Measurements from ENCODE around the gene ANGPTL5. TPM values are rescaled to one million over a fixed set of nuclear protein-coding genes. Genes with fewer than 3 reads are reported as not detected.
"Not testable (repeated sequence)": the region's sequence is repeated elsewhere in the genome, so short reads cannot be mapped to it uniquely, and the experiment has no call there.

Gene ANGPTL5
- total RNA-seq, 1 donor from 2014 or later, result not detected

DNA sequence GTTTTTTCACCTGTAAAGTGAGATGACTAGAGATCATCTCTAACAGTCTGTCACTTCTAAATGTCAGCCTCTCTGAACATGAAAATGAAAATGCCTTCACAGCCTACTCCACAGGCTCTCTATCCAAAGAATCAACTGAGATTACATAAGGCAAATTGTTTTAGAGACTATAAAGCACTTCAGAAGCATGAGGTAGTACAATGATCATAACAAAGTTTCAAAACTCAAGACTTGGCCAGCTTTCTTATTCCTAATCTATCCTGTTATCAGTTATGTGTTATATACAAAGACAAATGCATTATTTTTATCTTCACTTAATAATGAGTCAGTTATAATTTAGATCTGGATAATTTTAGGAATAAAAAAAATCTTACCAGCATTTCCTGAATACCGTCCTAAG, 21.8 kb downstream of the ANGPTL5 start:
- intact Hi-C loops (cut with micrococcal nuclease), result no loop called here

DNA sequence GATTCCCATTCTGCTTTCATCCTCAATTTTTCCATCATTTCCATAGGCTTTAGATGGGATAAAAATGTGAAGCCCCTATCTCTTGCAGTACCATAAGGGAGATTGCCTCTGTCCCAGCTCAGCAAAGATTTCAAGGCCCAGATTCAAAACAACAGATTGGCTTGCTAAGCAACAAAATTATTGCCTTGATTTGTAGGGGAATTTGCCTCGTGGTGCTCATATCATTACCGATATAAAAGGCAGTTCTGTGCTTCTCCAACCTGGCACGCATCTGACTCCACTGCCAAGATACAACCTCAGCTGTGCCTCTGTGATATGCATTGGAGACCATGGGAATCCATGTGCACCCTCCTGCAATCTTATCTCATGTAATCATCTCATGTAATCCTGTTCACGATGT, 26.6 kb downstream of the ANGPTL5 start:
- intact Hi-C loops (cut with micrococcal nuclease), result no loop called here

DNA sequence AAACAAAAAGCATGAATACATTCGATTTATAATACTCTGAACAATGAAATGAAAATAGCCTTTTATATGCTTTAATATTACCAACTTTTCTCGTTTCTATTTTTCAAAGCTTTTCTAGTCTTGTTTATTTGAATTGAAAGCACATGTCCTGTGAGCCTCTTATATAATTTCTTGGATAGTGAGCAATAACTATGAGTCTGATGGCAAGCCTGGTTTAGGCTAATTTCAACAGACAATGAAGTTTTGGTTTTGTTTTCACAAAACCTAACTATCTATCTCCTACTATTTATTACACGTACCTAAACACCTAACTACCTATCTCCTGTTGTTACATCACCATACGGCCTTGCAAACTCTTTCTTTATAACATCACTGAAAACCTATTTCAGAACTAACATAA, 30.7 kb downstream of the ANGPTL5 start:
- intact Hi-C loops (cut with micrococcal nuclease), result no loop called here

DNA sequence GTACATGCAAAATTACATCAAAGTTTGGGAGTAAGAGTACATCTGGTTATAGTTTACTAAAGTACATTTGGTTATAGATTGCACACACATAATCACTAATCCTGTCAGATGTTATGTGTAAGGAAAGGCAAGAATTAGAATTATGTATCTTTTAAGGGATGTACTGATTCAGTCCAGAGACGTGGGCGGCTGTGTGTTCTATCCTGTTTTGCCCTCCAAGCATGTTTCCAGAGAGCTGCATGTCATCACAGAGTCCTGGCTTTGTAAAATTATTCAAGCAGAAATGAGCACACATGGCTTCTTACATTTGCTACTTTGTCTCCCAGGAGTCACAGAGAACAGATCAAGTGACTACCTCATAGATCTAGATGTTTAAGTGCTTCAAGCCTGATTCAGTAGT, 34.7 kb downstream of the ANGPTL5 start:
- intact Hi-C loops (cut with micrococcal nuclease), result no loop called here

DNA sequence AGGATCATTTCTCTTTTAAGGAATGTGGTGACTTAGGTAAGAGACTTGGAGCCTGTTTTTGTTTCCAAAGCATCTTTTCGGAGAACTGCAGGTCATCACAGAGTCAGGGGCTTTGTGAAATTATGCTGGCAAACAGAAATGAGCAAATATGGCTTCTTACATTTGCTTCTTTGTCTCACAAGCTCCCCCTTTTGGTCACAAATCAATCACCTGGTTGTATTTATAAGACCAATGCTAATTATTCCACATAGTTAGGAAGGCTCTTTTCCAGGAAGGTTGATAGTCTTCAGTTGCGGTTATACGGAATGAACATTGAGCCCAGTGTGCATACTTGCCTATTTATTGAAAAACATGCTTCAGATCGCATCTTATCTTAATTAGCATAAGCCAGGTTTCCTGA, 36.1 kb downstream of the ANGPTL5 start:
- intact Hi-C loops (cut with micrococcal nuclease), result no loop called here

DNA sequence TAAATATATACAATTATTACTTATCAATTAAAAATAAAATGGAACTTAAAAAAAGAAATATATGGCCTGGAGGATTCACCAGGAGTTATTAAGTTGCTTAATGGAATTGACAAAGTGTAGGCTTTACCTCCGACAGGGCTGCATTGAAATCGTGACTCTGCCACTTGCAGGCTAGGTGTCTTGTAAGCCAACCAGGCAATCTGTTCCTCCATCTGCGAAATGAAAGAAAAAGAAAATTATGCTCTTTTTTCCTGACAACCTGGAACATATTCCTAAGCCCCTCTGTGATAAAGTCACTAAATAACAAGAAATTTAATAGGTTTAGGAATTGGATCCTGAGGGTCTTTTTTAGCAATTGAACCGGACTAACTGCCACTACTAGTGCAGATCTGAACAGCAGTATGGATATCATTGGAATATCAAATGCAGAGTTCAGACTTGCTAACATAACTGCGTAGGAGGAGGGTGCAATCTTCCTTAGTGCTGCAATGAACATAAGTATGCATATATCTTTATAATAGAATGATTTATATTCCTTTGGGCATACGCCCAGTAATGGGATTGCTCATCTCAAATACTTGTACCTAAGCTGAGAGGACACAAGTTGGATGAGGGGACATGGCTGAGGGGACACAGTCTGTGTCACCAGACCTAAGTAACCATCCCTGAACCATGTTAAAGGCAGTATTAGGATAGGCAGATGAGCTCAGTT, 44.0 kb downstream of the ANGPTL5 start:
- intact Hi-C loops (cut with micrococcal nuclease), result no loop called here

DNA sequence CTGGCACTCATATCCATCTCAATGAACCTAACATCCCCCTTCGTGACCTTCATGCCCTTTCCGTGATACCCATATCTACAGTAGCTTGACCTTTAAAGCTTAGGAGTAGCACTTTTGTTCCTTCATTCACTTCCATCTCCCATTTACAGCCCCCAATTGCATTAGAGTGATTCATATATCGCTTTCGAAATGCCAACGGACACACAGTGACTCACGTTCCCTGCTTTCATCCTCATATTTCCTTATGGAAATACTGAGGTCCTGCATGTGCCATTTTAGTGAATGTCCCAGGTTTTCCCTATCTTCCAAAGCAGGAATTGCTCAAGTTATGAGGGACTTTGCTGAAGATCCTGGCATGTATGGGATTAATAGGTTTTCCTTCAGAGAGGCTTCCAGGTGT, 45.8 kb downstream of the ANGPTL5 start:
- intact Hi-C loops (cut with micrococcal nuclease), result no loop called here

DNA sequence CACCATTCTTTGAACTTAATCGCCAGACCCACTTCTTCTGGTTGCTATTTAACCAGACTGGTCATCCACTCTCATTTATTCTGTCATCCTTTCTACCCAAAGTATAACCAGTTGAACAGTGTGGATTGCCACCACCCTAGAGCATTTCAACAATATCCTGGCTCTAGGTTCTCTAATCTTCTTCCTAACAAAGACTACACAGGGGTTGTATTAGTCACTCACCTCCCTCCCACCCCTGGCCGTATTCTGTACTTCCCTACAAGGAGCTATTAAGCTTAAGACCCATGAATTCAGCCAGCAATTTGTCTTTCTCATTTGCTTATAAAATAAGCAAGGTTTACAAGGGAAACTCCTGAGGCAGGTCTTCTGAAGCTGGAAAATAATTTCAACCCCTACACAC, 48.4 kb downstream of the ANGPTL5 start:
- intact Hi-C loops (cut with micrococcal nuclease), result no loop called here

DNA sequence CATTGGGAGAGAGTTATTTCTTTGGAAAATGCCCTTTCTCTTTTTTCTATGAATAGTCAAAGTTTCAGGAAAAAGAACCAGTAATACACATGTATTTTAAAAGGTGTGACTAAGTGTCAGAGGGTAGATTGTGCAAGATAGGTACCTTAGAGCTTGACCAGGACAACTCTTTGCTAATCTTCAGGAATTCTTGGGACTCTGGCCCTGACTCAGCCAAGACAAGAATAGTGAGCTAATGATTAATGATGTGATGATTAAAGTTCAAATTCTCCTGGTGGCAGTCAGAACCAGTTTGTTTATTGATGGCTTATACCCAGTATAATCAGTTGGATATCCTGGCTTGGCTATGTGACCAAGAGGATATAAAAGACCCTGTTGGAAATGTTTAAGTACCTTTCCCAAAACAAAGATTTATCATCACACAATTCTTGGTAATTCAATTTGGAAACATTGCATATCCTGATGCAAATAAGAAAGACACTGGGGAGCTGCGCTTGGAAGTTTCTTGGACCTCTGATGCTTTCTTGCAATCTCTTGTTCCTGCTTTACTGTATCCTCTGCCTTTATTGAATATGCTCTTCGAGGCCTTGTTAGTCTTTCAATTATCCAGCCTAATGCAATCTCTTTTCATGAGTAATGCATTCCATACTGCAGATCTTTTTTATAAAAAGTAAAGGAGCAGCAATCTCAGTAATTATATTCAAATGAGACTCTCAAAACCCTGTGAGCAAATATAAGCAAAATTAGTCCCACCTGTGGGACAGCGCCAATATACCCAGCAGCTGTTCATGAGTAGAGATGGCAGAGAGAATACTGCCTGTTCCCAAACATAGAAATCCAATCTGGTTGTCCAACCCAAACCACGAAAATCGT, 49.5 kb downstream of the ANGPTL5 start:
- intact Hi-C loops (cut with micrococcal nuclease), result no loop called here

DNA sequence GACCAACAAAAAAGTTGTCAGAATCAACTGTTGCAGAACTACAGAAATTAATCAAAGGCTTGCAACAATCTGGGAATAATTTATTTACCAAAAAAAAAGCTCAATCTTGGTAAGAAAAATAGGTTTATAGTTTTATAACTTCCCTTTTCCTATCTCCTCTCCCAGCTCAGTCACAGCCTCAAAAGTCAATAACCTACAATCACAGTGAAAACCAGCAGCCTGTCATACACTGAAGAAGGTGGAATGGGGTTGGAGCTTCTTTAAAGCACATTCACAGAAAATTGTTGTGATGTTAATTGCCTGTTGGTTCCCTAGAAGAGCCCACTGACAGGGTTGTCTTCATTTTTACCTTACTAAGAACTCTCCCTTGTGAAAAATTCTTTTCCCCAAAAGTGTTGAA, 52.2 kb downstream of the ANGPTL5 start:
- intact Hi-C loops (cut with micrococcal nuclease), result no loop called here

DNA sequence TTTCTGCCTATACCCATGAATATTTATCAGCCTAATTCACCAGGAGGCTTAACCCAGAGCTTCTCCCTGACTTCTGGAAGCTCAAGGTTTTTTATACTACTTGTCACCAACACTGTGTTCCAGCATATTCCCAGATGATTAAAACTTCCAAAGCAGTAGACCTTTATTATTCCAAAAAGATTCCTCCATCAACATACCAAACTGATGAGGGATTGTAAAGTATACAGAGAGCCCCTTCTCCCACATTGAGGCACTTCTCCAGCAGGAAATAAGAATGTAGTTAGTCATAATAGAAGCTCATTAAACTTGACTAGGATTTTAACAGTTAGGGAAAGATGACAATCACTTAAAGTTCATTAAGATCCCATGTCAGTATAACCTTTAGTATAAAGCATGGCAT, 53.0 kb downstream of the ANGPTL5 start:
- intact Hi-C loops (cut with micrococcal nuclease), result no loop called here

DNA sequence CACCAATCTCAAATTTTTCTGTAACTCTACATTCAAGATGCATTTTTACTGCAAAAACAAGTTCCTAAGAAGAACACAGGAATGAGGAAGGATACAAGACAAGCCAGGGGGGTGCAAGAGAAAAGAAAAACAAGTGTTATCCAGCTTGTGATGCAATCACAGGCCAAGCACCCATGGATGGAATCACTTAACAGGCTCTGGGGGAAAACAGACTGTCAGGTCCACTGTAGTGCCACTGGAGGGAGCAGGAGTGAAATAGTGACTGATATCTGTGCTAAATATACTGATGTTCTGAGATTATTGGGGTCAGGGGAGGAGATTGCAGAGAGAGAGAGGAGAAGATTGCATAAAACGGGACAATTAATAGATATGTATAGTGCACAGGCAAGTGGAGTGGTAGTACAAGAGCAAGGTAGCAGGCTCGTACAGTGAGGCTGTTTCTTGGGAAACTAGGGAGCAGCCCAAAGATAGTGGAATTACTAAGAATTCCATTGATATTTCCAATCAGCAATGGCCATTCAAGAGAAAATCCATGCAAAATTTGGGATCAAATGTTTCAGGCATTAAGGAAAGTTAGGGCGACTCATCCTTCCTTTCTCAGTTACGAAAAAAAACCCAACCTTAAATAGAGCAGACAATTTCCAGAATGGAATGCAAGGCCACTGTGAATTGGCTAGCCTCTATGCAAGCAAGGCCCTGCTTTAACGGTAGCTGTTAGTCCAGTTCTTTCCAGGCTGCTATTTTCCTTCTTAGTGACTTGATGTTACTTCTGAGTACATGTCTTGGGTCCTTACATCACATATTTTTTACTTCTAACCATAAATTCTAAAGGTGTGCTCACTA, 53.7 kb downstream of the ANGPTL5 start:
- intact Hi-C loops (cut with micrococcal nuclease), result no loop called here

DNA sequence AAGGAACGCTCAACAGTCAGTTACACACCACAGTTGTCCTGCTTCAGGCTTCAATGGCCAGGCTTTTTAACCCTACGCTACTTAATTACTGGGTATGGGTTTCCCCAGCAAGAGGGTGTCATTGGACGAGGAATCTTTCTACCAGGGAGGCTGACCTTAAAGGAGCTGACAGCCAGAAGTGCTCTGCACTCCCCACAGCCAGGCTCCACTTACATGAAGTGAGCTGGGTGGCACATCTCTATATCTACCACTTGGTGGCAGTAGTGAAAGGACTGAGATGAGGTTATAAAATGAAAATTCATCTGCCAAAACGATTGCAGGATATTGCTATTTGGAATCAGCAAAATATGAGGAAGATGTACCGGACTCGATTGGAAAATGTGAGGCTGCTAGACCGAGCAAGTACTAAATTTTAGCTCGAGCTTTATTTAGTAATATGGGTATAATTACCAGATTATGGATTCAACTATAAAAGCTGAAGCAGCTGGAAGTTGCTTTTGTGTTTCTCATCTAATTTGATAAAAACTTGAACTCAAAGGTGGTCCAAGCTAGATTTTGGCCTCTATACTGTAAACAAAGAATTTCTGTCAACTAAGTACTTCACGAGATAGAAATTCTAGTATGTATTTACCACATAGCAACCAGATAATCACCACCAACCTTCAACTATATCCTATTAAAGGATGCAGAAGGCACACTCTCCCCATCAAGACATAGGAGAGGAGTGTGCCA, 55.5 kb downstream of the ANGPTL5 start:
- intact Hi-C loops (cut with micrococcal nuclease), result loop anchor here (1.0 kb wide), 1 partner anchor 147 kb away; no protein-coding TSS in a partner anchor

DNA sequence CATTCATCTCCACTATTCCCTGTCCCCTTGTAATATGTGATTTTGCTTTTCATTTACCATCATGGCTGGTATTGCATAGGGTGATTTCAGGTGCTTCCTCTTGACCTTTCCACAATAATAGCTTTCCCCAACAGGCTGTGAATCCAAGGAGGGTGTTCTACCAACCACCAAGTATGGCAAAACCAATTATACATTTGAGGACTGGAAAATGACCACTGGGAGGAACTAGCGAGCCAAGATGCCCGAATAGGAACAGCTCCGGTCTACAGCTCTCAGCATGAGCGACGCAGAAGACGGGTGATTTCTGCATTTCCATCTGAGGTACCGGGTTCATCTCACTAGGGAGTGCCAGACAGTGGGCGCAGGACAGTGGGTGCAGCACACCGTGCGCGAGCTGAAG, 64.1 kb downstream of the ANGPTL5 start:
- intact Hi-C loops (cut with micrococcal nuclease), result not testable (repeated sequence)

DNA sequence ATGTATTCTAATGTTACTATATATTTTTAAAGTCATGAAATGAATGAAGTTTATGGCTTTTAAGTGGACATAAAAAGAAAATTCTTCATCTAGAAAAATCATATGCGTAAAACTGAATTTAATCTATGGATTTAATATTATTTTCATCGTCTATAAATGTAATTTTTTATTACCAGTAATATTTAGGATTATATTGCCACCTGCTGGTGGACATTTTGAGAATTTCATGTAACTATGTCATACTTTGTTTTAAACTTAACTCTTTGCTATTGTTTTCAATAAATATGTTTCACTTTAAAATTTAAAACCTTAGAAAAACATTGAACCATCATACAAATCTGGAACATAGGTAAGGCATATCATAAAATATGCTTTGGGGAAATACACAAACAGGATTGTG, 68.1 kb downstream of the ANGPTL5 start:
- intact Hi-C loops (cut with micrococcal nuclease), result loop anchor here (5.0 kb wide), 1 partner anchor 1271 kb away; no protein-coding TSS in a partner anchor

DNA sequence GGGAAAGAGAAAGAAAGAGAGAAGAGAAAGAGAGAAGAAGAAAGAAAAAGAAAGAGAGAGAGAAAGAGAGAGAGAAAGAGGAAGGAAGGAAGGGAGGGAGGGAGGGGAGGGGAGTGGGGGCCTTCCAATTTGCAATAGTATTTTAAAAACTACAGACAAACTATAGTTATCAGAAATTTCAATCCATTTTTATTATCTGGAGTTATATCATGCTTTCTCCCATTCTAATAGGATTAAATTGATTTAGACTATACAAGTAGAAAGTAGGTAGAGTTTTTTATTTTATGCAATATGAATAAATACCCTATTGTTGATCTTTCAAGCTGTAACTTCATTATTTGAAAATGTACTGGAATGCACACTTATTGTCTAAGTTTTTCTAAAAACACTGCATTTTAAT, 71.7 kb downstream of the ANGPTL5 start:
- intact Hi-C loops (cut with micrococcal nuclease), result loop anchor here (5.0 kb wide), 1 partner anchor 1267 kb away; no protein-coding TSS in a partner anchor

DNA sequence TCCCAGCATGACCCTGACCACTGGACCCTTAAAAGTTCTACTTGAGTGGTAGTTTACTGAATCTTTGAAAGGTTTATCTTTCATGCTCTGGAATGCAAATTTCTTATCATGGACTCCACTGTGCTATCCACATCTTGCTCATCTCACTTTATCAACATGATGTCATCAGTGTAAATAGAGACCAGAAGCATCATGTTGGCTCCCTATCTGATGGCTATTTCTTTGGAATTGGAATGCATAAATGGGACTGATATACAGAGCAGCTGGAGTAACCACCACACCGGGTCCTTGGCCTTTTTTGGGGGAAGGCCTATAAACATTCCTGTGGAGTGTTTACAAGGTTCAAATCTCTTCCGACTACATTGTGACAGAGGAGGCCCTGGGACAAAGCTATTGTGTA, 75.6 kb downstream of the ANGPTL5 start:
- intact Hi-C loops (cut with micrococcal nuclease), result no loop called here

All from T-helper 2 cell treated with Interferon-gamma antibody and Interleukin-4, amounts not matched to agents 100 ng/mL and 5 ng/mL, for 36 hours (primary cell).